GM19351 (cell line): ENCODE results near the gene FBXW11.
A peak's percentile ranks its signal among the peaks of the same experiment; 100 is the strongest.

Experiments used
- ATAC-seq: cut with Tn5 transposase; IDR thresholded peaks from one replicate; pipeline ENCODE4 v1.9.1; 2021; ENCODE audit warnings: mild to moderate bottlenecking, moderate library complexity; ENCODE audit not compliant: unreplicated experiment

Gene FBXW11

DNA sequence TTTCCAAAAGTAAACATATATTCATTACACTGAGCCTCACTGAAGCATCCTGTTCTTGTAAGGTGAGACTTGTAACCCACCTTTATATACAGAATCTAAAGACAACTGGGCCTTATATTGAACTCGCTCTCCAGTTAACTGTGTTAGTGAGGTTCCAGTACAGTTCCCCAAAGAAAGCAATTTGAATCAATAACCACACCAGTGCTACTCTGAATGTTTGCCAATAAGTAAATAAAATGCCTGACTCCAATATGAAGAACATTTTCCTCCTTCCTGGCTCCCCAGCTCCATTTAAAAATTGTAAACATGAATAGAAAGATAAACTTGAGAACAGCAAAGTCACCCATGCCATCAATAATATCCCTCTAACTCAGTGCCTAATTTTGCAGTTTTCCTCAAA is 50.1 kb downstream of the FBXW11 start:
- no peak for ATAC-seq

DNA sequence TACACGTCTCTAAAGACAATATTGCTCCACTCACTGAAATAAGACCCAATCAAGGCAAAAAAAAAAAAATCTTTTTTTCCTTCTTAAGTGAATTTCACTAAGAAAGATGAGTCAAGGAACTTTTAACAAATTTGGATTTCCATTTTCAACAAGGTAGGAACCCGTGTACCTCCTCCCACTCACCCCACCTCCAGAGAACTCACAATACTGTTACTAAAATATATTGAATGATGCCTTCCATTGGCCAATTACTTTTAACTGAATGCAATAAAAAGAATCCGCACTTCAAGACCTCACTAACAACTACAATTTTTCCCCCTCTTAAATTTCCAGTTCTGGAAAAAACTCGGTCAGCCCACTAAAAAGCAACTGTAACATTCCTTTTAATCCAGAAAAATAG is 50.7 kb downstream of the FBXW11 start:
- ATAC-seq = no peak

DNA sequence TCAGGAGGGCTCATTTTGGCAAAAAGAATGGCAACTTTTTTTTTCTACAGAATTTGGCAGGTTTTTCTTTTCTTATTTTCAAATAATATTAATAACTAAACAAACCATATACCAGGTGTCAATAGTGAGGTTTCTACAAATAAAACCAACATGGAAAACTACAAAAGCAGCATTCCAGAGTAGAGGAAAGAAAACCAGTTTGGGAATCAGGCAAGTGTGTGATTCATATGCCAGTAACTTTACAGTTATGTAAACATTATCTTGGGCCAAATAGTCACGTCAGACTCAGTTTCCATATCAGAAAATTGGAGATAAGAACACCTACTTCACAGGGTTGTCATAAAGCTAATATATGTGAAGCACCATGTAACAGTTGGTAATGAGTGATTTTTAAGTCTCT is 51.7 kb downstream of the FBXW11 start:
- ATAC-seq = no peak

DNA sequence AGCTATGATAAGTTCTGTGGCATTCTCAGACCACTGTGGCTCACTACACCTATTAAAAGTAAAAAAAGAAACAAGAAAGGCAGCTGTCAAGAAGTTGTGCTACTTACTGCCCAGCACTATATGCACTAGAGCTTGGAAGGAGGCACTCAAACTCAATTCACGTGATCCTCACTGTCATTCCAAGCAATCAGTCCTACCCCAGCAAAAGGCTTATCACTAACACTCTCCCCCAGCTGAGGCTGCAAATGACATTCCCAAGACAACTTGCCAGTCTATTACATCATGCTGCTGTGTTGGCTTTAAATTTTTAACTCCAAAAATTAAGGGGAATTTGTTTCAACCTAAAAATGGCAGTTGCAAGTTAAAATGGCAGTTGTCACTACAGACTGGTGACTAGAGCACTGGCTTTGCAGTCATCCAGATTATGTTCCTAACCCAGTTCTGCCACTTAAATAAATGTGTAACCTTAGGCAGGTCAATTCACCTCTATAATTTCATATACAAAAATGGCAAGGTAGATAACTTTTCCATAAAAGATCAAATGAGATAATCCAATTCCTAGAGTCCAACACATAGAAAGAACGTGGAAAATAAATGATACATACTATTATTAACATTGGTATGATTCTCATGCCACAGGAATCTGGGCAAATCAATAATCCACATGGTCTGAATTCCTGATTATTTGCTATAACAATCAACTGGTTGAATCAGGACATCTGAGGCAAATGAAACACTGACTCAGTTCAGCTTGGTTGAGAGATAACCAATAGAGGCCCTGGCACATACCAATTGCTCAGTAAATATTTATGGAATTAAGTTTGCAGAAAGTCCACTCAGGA is 52.4 kb downstream of the FBXW11 start:
- ATAC-seq = no peak

DNA sequence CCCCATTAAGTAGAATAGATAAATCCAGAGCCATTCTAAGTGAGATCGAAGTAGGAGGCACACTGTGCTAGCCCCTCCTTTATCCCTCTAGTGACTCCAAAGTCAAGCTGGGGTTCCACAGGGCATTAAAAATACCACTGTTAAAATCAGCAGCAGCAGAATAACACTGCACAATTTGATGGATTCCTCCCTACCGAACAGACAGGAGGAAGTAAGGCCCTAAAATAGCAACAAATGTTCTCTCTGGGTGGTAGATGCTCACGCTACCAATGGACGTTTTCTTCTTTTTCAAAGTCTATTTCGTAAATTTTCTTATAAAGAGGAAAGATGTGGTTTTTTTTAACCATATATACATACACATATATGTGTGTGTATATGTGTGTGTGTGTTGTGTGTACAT is 54.4 kb downstream of the FBXW11 start:
- no peak for ATAC-seq

DNA sequence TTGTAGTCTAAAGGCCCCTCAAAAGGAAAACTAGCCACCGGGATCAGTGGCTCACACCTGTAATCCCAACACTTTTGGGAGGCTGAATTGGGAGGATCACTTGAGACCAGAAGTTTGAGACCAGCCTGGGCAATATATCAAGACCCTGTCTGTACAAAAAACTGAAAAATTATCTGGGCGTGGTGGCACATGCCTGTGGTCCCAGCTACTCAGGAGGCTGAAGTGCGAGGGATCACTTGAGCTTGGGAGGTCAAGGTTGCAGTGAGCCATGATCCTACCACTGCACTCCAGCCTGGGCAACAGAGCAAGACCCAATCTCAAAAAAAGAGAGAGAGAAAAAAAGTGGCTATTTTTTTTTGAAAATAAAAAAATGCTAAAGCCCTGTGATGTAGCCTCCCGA is 55.2 kb downstream of the FBXW11 start:
- ATAC-seq = no peak

DNA sequence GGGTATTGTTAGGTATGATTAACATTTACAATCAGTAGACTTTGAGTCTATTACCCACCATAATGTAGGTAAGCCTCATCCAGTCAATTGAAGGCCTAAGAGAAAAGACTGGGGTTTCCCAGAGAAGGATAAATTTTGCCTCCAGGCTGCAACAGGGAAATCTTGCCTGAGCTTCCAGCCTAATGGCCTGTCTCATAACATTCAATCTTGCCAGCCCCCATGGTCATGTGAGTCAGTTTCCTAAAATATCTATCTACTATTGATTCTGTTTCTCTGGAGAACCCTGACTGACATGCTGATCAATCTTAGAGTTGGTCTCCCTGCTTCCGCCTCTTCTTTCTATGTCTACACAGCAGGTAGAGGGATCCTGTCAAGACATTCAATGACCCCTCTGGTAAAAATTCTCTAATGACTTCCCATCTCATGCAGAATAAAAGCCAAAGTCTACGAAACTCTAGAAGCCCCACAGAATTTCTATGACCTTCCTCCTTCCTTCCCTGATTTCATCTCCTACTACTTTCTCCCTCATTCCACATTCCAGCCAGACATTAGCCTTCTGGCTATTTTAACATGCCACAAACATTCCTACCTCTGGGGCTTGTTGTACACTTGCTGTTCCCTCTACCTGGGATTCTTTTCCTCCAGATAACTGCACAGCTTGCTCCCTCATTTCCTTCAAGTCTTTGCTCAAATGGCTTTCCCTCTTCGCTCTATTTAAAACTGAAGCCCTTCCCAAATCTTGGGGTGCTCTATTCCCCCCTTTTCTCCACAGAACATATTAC is 60.2 kb downstream of the FBXW11 start:
- ATAC-seq = no peak

DNA sequence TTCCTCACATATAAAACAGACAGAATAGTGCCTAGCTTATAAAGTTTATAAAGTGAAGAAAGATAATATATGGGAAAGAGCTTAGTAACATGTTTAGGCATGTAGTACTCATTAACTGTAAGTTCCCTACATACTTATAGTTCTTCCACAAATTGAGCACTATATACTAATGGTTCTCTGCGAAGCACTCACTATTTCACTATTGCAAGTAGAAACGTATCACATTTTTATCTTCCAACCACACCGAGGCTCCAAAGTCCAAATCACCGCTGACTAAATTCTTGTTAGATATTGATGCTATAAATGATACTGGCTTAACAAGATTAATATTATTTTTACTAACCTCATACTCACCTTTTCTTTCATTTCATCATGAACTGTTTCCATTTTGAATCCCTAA is 61.0 kb downstream of the FBXW11 start:
- no peak for ATAC-seq

DNA sequence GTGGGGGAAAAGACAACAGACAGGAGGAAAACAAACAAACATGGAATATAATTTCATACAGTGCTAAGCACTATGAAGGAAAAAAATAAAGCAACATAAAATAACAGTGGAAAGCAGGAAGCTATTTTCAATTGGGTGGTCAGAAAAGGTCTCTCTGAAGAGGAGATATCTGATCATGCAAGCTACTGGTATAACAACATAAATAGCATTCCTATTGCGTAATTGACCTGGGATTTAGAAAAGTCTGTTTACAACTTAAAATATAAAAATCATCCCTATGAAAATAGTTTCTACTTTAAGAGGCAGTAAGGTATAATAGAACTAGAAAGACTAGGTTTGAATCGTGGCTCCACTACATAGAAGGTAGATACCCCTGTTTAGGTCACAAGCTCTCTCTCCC is 61.4 kb downstream of the FBXW11 start:
- ATAC-seq = no peak

DNA sequence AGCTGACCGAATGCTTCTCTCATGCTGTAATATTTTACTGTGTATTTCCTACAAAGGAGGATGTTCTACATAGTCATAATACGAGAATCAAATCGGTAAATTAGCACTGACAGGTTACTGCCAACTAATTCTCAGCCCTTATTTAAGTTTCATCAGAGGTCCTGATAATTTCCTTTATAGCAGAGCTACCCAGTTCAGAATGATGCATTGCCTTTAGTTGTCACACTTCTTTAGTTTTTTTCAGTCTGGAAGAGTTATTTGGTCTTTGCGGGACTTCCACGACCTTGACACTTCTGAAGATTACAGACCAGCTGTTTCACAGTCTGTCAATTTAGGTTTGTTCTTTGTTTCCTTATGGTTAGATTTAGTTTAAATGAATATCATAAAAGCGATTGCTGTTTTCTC is 64.3 kb downstream of the FBXW11 start:
- peak; percentile 73 for ATAC-seq

DNA sequence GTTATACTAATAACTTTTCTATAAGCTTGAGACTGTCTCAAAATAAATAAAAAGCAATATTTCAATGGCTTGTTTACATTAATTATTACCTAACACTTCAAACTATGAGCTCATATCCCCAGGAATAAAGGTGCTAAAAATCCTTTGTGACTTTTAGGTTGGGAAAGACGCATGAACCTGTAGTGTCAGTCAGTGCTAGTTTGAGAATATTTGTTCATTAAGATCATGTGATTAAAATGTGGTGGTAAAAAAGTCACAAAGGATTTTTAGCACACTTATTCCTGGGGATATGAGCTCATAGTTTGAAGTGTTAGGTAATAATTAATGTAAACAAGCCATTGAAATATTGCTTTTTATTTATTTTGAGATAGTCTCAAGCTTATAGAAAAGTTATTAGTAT is 64.8 kb downstream of the FBXW11 start:
- peak; percentile 4 for ATAC-seq

DNA sequence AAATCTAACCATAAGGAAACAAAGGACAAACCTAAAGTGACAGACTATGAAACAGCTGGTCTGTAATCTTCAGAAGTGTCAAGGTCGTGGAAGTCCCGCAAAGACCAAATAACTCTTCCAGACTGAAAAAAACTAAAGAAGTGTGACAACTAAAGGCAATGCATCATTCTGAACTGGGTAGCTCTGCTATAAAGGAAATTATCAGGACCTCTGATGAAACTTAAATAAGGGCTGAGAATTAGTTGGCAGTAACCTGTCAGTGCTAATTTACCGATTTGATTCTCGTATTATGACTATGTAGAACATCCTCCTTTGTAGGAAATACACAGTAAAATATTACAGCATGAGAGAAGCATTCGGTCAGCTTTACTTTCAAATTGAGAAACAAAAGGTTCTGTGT is 65.2 kb downstream of the FBXW11 start:
- ATAC-seq = peak; percentile 51

DNA sequence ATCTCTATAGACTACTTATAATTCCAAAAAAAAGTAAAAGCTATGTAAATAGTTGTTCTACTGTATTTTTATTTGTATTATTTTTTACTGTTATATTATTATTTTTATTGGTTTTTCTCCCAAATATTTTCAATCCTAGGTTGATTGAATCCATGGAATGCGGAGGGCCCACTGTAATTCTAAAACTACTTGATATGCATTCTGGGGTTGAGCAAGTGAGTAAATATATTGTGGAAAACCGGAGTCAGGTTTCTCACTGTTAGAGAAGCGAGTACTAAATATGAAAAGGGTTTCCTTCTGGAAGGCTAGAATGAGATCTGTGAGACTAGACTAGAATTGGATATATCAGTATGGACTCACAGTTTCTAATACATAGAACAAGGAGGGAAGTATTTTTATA is 66.5 kb downstream of the FBXW11 start:
- no peak for ATAC-seq

DNA sequence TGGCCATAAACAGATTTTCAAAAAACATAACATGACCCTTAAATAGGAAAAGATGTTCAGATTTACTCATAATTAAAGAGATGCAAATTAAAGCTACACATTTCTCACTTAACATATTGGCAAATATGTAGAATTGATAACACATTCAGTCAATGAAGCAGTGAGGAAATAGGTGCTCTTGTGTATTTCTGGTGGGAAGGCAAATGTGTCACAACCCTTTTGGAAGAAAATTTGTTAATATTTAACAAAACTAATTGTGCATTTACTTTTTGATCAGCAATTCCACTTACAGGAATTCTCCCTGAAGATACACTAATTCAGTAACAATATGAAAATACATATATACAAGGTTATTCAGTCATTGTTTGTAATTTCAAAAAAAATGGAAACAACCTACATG is 68.1 kb downstream of the FBXW11 start:
- no peak for ATAC-seq

DNA sequence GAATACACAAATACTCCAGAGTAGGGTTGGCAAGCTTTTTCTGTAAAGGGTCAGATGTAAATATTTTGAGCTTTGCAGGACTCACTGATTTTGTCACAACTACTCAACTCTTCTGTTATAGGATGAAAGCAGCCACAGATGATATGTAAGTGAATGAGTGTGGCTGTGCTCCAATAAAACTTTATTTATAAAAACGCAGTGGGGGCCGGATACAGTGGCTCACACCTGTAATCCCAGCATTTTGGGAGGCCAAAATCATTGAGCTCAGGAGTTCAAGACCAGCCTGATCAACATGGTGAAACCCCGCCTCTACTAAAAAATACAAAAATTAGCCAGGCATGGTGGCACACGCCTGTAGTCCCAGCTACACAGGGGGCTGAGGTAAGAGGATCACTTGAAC is 69.1 kb downstream of the FBXW11 start:
- ATAC-seq = no peak

DNA sequence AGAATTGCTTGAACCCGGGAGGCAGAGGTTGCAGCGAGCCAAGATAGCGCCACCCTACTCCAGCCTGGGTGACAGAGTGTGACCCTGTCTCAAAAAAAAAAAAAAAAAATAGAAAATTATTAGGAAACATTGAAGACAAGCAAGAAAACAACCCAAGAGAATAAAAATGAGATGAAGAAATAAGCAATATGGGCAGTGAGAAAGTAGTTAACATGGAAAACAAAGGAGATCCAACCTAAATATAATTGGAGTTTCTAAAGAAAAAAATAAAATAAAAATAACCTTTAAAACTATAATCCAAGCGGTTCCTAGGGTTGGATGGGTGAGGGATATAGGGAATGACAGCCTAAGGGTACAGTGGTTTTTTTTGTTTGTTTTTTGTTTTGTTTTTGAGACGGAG is 71.9 kb downstream of the FBXW11 start:
- ATAC-seq = no peak

DNA sequence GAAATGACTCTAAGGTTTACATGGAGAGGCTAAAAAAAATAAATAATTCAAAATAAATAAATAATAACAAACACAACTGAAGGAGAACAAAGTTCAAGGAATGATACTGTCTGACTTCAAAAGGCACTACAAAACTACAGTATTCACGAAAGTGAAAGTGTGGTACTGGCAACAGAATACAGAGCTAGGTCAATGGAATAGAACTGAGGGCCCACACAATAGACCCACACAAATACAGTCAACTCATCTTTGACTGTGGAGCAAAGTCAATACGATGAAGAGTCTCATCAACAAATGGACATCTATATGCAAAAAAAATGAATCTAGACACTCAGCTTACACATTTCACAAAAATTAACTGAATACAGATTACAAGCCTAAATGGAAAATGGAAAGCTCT is 75.3 kb downstream of the FBXW11 start:
- peak; percentile 48 for ATAC-seq

DNA sequence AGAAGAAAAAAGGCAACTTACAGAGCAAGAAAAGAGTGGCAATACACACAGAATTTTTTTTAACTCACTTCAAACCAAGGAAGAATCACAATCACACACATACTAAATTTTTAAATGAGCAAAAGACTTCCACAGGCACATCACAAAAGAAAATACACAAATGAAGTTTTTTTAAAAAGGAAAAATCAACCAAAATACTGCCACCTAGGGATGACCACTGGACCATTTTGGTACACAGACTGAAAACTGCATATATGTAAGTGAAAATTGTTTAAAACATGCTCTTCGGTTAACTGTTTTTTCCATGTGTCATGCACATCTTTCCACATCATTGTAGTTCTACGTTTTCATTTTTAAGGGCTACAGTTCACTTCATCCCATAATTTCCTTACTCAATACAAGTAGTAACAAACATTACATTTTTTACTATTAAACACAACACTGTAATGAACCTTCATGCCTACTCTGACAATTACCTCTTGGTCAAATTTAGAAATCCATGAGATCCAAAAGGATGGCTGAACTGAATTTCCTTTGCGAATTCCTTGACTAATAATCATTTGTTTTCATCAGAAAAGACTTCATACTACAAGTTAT is 79.0 kb downstream of the FBXW11 start:
- no peak for ATAC-seq

DNA sequence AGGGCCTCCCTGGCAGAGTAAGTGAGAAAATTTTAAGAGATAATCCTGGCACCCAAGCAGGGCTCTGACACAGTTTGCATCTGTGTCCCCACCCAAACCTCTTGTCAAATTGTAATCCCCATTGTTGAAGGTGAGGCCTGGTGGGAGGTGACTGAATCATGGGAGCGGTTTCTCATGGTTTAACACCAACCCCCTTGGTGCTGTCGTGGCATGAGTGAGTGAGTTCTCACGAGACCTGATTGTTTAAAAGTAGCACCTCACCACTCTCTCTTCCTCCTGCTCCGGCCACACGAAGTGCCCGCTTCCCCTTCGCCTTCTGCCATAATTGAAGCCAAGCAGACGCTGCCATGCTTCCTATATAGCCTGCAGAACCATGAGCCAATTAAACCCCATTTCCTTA is 80.1 kb downstream of the FBXW11 start:
- ATAC-seq = peak; percentile 86

DNA sequence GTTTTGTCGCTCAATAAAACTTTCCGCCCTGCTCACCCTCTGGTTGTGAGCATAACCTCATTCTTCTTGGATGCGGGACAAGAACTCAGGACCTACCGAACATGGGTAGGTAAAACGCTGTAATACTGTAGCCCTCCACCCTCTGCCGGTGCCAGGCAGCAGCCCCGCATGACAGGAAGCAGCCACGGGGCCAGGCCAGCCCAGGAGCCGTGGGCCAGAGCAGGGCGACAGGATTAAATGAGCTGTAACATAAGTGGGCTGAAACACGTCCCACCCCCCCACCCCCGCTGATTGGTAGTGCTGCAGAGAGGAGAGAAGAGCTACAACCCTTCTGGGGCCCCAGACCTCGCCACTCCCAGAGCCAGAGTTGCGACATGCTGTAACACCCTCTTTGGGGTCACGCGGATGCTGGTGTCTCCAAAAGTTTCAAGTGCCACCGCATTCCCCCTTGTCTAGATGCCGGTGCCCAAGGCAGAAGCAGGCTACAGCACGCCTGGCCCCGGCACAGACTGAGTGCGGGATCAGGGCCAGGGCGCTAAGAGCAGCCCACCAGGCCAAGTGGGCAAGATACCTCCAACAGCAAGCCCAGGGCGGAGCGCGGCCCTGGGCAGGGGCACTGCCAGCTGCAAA is 81.8 kb downstream of the FBXW11 start:
- ATAC-seq = no peak

DNA sequence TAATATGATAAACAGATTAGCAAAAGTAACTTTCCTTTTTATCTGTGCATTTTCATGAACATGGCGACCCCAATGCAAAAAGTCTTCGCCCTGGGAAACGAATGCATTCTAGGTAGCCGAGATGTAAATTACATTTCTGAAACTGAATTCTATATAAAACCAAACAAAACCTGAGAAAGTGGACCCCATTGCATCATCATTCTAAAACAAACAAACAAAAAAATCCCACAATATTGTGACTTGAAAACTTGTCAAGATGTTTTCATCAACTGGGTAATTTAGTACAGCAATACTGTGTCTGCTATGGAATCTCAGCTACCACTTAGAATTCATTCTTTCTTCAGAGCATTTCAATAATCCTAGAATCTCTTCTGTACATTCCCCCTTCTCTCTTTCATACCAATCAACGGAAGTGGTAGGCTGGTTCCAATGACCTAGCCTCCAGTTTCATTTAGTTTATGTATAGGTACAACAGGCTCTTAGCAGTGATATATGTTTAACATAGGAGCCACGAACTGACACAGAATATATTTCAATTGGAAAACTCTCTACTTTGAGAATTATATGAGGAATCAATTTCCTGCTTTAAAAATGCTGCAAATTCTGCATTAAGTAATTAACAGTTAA is 85.6 kb downstream of the FBXW11 start:
- no peak for ATAC-seq
